Stimulated activated CD4-positive, alpha-beta T cell treated with anti-CD3 and anti-CD28 coated beads, TNF-alpha, amount 100 ng/mL, for 1 hour (primary cell): ENCODE data around the gene MTMR12.

Experiments used
- DNase-seq, 3 donors: peaks; one replicate each; pipeline ENCODE4 v3.0.0-alpha.2; 2020; ENCODE audit warnings: low read depth in 3 of 3, low spot score in 1 of 3

MTMR12 gene

GRCh38 chr5:32276173-32276853 lies 36.4 kb downstream of the MTMR12 start:
- no peak for DNase-seq

DNA sequence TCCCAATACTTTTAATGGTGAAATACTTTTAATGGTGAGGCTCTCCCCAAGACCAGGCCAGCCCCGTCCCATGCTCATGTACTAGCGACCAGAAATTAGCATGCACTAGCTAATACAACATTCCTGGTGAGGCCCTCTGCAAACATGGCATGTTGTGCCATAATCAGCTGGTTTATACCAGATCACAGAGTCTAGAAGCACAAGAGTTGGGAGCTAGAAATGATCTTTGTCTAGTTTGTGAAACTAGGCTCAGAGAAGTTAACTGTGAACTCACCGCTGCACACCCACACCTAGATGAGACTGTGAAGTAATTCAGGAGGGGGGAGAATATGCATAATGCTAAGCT lies 37.4 kb downstream of the MTMR12 start:
- DNase-seq: no peak

- DNase-seq: no peak
These were observed 38.0 kb downstream of the MTMR12 start for GRCh38 chr5:32274548-32275395.

DNA sequence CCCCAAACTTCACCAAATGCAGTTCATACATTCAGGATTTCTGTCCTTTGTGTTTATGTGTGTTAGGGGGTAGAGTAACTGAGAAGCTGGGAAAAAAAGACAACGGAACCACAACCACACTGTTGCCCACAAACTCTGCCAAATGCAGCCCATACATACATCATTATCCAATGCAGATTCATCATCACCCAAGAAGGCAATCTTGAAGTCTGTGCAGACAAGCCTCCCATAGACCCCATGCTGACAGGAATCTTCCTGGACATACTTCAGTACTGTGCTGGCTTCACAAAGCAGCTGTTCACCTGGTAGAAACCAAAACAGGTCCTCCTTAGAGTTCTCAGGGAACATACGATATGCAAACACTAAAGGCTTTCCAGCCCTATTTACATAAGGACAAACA lies 38.9 kb downstream of the MTMR12 start:
- no peak for DNase-seq

DNA sequence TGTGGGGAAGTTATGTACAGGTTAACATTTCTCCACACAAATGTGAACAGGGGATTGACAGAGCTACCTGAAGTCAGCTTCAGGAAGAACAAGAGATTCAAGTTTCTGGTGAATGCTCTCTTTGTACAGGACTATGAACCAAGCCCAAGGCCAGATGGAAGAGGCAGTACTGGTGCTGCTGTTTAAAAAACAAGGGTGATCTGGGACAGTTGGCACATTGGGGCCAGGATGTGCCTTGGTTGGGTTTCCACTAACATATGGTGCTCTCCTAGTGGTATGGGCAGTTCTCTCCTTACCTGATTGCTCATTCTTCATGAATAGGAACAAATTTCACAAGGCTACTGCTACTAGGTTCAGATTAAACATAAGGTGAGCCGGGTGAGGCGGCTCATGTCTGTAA lies 40.0 kb downstream of the MTMR12 start:
- no peak for DNase-seq

DNA sequence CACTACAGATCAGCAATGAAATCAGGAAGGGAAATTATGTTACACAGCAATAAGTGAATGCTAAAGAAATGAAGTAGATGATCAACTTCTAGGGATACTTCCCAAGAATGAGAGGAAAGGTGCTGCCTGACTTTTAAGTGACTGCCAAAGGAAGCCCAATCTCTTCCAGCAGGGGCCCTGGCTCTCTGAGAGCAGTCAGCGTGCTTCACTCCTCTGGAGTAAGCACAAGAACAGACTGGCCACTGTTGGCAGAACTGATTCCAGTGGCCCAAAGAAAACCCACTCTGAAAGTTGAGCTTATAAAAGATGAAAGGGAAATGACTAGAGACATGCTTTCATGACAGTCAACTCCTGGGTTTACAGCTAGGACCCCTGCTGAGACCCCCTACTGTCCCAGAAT lies 41.8 kb downstream of the MTMR12 start:
- no peak for DNase-seq

GRCh38 chr5:32270178-32270577 lies 42.6 kb downstream of the MTMR12 start:
- no peak for DNase-seq

- DNase-seq: no peak
These were observed 46.8 kb downstream of the MTMR12 start for GRCh38 chr5:32265902-32266301.

- DNase-seq: no peak
These were observed 47.7 kb downstream of the MTMR12 start for GRCh38 chr5:32264957-32265572.

DNA sequence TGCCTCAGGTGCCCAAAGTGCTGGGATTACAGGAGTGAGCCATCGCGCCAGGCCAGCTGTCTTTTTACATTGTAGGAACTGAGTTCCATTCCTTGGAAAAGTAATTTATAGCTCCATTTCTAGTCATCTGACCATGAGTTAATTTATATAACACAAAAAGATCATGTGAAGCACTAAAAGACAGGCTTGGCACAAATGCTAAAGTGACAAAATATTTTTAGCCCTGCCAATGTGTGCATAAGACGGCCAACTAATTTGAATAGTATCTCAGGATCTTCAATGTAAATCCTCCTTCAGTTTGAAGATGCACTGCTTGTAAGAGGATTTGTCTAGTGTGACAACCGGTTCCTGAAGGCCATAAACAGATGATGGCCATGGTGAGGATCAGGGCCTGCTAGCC lies 49.1 kb downstream of the MTMR12 start:
- no peak for DNase-seq

DNA sequence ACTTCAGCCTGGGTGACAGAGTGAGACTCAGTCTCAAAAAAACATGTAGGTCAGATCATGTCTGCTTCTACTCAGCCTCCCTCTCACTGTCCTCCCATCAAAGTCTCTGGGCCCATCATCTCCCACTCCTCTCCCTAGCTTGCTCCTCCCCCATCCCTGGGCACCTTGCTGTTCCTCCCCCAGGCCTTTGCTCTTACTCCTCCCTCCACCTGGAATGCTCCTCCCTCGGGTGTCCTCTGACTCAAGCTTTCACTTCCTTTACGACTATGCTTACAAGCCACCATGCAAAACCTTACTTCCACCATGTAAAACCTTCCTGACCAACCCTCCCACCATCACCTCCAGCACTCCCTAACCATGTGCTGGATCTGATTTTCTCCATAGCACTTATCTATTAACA lies 51.5 kb downstream of the MTMR12 start:
- DNase-seq: no peak

DNA sequence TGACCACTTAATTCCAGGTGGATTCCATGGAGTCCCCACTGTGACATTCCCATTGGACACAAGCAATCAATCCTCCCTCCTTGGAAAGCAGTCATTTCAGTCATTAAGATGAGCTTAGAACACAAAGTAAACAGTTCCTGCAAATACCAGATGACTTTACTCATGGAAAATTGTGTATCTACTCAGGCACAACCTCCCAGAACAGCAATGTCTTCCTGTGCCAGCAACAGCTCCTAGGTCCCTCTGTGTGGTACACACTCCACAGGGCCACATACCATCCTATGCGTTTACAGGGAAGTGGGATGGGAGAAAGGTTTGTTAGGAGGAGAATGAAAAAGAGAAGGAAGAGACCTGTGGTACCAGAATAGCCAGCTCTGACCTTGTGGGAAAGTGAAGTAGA lies 53.7 kb downstream of the MTMR12 start:
- no peak for DNase-seq

DNA sequence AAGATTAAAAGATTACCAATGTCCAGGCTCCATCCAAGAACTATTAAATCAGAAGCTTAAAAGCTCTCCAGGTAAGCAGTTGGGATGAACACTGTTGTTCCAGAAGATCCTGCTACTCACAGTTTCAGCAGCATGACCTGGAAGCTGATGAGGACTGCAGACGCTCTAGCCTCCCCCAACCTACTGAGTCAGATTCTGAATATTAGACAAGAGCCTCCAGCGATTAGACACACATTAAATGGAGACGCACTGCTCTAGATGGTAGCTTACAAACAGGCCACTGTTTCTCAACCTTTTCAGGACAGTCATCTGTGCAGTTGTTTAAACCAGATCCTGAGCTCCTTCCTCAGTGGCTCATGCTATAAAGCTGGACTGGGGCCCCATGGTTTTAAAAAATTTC lies 54.3 kb downstream of the MTMR12 start:
- DNase-seq: no peak

DNA sequence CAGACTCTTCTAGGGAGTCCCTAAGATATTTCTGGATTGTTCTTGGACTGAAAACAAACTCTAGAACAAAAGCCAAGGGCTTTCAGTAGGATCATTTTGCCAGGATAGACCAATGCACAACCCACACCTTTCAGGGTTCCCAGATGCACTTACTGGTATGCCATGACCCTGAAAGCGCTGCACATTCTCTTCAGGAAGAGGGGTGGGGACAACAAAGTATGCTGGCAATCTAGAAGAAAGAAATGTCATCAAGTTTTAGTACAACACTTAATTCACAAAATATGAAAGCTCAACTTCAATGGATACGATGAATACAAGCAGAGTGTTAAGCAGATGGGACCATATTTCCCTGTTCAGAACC lies 57.2 kb downstream of the MTMR12 start:
- no peak for DNase-seq

DNA sequence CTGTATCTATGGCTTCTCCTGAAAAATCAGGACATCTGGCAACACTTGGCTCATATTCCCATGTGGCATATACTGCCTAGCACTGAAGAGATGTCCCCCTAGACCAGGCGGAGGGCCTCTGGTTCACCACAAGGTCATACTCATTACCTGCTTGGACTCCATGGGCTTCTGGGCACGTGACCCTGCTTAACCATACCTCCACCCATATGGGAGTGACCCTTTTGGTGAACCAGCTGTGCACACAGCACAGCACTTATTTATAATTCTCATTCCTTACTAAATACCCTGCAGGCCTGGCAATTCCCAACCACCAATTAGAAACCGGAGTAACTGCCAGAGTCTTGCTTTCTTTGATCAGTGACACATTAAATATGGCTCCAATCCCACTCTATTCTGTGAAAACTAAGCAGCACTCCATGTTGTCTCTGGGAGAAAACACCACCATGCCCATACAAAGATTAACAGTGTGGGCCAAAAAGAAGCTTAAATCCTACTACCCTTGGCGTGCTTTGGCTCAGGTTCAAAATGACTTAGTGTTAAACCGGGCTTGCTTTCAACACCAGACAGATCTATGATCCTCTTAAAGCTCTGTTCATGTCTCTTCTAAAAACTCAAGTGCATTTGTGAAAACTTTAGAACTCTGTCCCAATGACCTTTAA lies 57.7 kb downstream of the MTMR12 start:
- no peak for DNase-seq

DNA sequence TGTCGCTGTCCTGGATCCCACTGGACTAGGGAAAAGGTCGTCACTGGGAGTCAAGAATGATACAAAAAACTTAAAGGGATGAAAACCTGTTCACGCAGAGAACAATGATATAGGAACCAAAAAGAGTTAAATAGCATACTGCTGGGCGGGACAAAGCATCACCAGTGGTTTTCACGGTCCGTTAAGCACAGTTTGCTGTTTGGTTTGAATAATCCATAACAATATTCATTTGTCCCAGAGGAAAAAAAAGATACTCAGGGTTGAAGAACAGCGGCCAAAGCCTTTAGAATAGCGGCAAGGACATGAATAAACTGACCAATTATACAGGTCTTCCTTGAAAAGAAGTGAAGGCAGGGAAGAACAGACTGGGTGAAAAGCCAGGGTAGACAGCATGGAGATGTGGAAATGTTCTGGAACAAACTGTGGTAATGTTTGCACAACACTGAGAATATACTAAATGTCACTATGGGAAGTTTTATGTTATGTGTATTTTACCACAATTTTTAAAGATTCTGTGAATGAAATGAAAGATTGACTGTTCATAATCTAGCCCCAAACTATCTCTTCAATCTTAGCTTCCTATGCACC lies 60.8 kb downstream of the MTMR12 start:
- DNase-seq: no peak

- DNase-seq: no peak
These were observed 63.1 kb downstream of the MTMR12 start for GRCh38 chr5:32249668-32250067.

DNA sequence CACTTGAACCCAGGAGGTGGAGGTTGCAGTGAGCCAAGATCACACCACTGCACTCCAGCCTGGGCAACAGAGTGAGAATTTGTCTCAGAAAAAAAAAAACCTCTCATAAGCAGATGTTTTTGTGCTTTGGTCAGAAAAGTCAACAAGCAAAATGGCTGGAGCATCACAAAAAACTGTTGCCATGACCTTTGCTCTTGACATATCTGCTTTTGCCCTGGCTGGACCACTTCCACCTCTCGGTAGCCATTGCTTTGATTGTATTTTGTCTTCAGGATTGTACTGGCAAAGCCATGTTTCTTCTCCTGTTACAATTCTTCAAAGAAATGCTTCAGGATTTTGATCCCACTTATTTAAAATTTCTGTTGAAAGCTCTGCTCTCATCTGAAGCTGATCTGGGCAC lies 67.0 kb downstream of the MTMR12 start:
- DNase-seq: no peak

GRCh38 chr5:32244017-32244416 lies 68.7 kb downstream of the MTMR12 start:
- DNase-seq: no peak

GRCh38 chr5:32241034-32241783 lies 71.5 kb downstream of the MTMR12 start:
- DNase-seq: no peak

DNA sequence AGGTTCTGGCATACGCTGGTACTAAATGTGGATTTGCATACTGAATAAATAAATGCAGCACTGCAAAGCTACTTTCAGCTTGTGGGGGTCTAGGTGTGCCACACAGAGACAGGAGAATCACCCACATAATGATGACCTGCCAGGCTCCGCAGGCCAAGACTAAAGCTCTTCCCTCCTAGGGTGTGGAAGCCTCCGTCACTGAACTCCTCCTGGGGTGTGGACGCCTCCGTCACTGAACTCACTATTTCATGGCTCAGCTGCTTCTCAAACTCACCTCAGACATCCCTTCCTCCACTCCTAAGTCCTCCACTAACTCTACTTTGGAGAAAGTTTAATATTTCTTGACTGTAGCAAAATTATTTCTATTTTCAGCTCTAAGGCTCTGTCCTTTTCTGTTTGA lies 73.4 kb downstream of the MTMR12 start:
- no peak for DNase-seq
